Purkinje cell (primary cell): ENCODE measurements around the gene ABHD6. TPM values are rescaled to one million over a fixed set of nuclear protein-coding genes. Genes with fewer than 3 reads are reported as not detected.

Experiments
- polyA plus RNA-seq: library from polyadenylated mRNA; unstranded; fragments of >200 nt; fragmentation: Nextera tagmentation; gene quantifications from 2 replicates; pipeline ENCODE4 v1.2.1, GENCODE V29; 2014

Gene ABHD6, protein sequence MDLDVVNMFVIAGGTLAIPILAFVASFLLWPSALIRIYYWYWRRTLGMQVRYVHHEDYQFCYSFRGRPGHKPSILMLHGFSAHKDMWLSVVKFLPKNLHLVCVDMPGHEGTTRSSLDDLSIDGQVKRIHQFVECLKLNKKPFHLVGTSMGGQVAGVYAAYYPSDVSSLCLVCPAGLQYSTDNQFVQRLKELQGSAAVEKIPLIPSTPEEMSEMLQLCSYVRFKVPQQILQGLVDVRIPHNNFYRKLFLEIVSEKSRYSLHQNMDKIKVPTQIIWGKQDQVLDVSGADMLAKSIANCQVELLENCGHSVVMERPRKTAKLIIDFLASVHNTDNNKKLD
- polyA plus RNA-seq, result 40.2 and 53.3 TPM in 2 replicates

GRCh38 chr3:58237238-58237940 is at the start of gene ABHD6:
TSS of gene ABHD6 (plus strand) at chr3:58237792. CDS start at chr3:58256587, 18,795 bp downstream.

DNA sequence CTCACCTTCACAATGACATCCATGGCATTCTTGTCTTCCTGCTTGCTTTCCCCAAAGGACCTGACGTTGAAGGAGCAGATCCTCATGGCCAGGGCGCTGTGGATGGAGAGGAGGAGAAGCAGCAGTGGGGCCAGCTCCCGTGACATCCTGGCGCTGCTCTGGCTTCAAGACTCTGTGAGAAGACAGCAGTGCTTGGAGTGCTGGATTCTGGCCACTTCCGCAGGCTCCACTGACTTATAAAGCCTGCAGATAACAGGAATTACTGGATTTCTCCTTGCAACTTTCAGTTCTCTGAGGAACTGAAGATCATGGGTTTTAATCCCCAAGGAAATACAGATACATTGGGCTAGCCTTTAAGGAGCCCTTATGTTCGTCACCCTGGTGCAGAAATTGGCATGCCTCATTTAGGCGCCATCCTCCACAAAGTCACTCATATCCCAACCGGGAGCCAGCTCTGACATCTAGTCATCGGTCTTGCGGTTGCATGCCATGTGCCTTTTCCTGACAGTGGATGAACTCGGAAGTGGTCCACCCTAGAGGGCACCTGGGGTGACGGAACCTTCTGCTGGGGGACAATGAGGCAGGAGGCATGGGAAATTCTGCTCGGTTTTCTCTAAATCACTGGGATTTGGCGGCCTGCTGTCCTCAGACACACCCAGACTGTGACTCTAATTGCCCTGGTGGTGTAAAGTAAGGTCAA is 26.7 kb upstream of the ABHD6 start, which contains the start of gene DNASE1L3:
TSS of gene DNASE1L3 (minus strand) at position 212 of the 700 bp plus-strand sequence. CDS start at position 146, 66 bp downstream.

GRCh38 chr3:58305882-58306711 is 68.5 kb downstream of the ABHD6 start, which contains the start of the genes HTD2 and RPP14:
TSS of gene HTD2 (plus strand) at chr3:58306520. CDS start at chr3:58317614, 11,094 bp downstream.
TSS of gene RPP14 (plus strand) at chr3:58306245. CDS start at chr3:58310330, 4,085 bp downstream.

GRCh38 chr3:58332575-58333188 is 95.1 kb downstream of the ABHD6 start, which contains the start of gene PXK:
TSS of gene PXK (plus strand) at chr3:58332892. CDS start at chr3:58332989, 97 bp downstream.

Other genes with a start within 250 kb of the ABHD6 start
- 3.5 and 3.8 TPM in 2 replicates for gene FLNB, start 229.4 kb upstream of the ABHD6 start, polyA plus RNA-seq
- not detected in 2 replicates for gene DNASE1L3, start 26.8 kb upstream of the ABHD6 start, polyA plus RNA-seq
- gene RPP14, start 68.5 kb downstream of the ABHD6 start, polyA plus RNA-seq, result 11.1 and 14.9 TPM in 2 replicates
- 17.9 and 26.9 TPM in 2 replicates for gene HTD2, start 68.7 kb downstream of the ABHD6 start, polyA plus RNA-seq
- 19.6 and 20.2 TPM in 2 replicates for gene PXK, start 95.1 kb downstream of the ABHD6 start, polyA plus RNA-seq
- 253 and 346 TPM in 2 replicates for gene PDHB, start 196.0 kb downstream of the ABHD6 start, polyA plus RNA-seq